Muscle of arm (tissue), 12 donors: ENCODE measurements around the gene DCTN4. TPM values are rescaled to one million over a fixed set of nuclear protein-coding genes. Genes with fewer than 3 reads are reported as not detected.
"Not testable (repeated sequence)": the region's sequence is repeated elsewhere in the genome, so short reads cannot be mapped to it uniquely, and the experiment has no call there.

Source experiments
- DNase-seq: peaks from one replicate; pipeline ENCODE4 v3.0.0-alpha.2; 2013
- polyA plus RNA-seq, 12 donors: library from polyadenylated mRNA; unstranded; fragments of 120-200 nt; gene quantifications; one replicate each; pipeline ENCODE4 v1.2.1, GENCODE V29; 2013; ENCODE audit not compliant: insufficient read length in 12 of 12

The DCTN4 gene
- polyA plus RNA-seq, 12 donors = 28.2 to 52.4 (median 42.4) TPM; not detected in 1

GRCh38 chr5:150750469-150750868 lies 8.3 kb downstream of the DCTN4 start:
- DNase-seq = no peak

- DNase-seq = not testable (repeated sequence)
These were observed 15.7 kb downstream of the DCTN4 start for GRCh38 chr5:150743142-150743488.

- DNase-seq = not testable (repeated sequence)
These were observed 16.2 kb downstream of the DCTN4 start for GRCh38 chr5:150742455-150743141.

GRCh38 chr5:150740992-150741391 lies 17.8 kb downstream of the DCTN4 start:
- no peak for DNase-seq

GRCh38 chr5:150738862-150739261 lies 20.0 kb downstream of the DCTN4 start:
- no peak for DNase-seq

- DNase-seq = peak; percentile 24
These were observed 24.0 kb downstream of the DCTN4 start for GRCh38 chr5:150734579-150735384.

- no peak for DNase-seq
These were observed 27.1 kb downstream of the DCTN4 start for GRCh38 chr5:150731669-150732242.

GRCh38 chr5:150729859-150730258 lies 29.0 kb downstream of the DCTN4 start:
- no peak for DNase-seq

GRCh38 chr5:150723845-150724244 lies 35.0 kb downstream of the DCTN4 start:
- no peak for DNase-seq

GRCh38 chr5:150710165-150710564 lies 48.7 kb downstream of the DCTN4 start:
- no peak for DNase-seq

- DNase-seq = no peak
These were observed 51.9 kb downstream of the DCTN4 start for GRCh38 chr5:150706776-150707390.

- no peak for DNase-seq
These were observed 55.1 kb downstream of the DCTN4 start for GRCh38 chr5:150703762-150704161.

- peak; percentile 96 for DNase-seq
These were observed 58.0 kb downstream of the DCTN4 start, which contains the start of gene RBM22 for GRCh38 chr5:150700594-150701377. RBM22 (minus strand) TSS chr5:150701062; CDS start chr5:150700985, 77 bp downstream.

- DNase-seq = no peak
These were observed 58.6 kb downstream of the DCTN4 start for GRCh38 chr5:150700246-150700593.

GRCh38 chr5:150694612-150695011 lies 64.2 kb downstream of the DCTN4 start:
- DNase-seq = no peak

GRCh38 chr5:150692276-150692675 lies 66.5 kb downstream of the DCTN4 start:
- no peak for DNase-seq

- DNase-seq = no peak
These were observed 68.1 kb downstream of the DCTN4 start for GRCh38 chr5:150690760-150691159.

GRCh38 chr5:150689120-150689519 lies 69.7 kb downstream of the DCTN4 start:
- DNase-seq = no peak

GRCh38 chr5:150676578-150676977 lies 82.2 kb downstream of the DCTN4 start:
- DNase-seq = no peak

- DNase-seq = no peak
These were observed 83.7 kb downstream of the DCTN4 start for GRCh38 chr5:150675069-150675468.

- DNase-seq = peak; percentile 88
These were observed 84.4 kb downstream of the DCTN4 start for GRCh38 chr5:150674341-150674821.

GRCh38 chr5:150672884-150673275 lies 85.9 kb downstream of the DCTN4 start:
- DNase-seq = no peak
